ENCODE results near the gene TOPBP1.

The TOPBP1 gene

DNA sequence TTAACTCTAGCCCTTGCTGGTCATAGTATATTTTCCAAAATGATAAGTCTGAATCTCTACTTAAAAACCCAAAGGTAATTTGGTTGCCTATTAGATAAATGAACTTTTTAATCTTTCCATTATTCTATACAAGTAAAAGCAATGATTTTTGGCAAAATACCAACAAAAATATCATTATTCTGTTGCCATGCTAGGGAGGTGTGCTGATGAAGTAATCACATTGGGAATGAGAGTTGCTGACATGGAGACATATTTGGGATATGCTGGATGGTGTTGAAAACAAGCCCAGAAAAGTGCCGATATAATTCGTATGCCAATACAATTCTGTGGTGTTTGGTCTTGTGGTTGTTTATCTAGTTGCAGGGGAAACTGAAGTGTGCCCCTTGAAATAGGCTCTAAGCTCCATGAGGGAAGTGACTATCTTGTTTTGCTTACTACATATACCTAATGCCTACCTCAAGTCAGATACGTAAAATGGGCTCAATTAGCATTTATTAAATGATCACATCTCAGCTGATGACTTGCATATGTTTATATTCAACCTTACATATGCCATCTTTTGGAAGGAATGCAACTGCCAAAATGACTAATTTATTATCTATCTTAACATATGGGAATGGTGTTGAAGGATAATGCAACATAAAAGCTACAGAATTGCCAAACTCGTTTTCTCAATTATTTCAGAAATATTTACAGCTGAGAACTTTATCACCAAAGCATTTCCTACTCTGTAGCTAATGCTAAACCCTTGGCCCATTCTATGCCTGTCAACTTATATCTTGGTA, 5.8 kb downstream of the TOPBP1 start:
- Histone ChIP-seq H3K27me3 (ENCODE audit: control insufficient read depth, insufficient read depth, low read length) (no peaks in the 10 kb centered on the region), H3K4me1 (no peaks in the 10 kb centered on the region), H3K9ac (no peak overlapping the region), H3K9me3 (ENCODE audit: control insufficient read depth, low read length) (no peaks in the 10 kb centered on the region), H3K27ac (no peak overlapping the region), H3K4me2 (ENCODE audit: low read length) (no peak overlapping the region), H3K79me2 (no peaks in the 10 kb centered on the region), H3K4me3 (ENCODE audit: low read depth, low read length) (no peak overlapping the region), H3K36me3 (ENCODE audit: control insufficient read depth, insufficient read depth, low read length) (no peaks in the 10 kb centered on the region), H2AFZ (no peak overlapping the region)
- TF ChIP-seq, protein P1, sequence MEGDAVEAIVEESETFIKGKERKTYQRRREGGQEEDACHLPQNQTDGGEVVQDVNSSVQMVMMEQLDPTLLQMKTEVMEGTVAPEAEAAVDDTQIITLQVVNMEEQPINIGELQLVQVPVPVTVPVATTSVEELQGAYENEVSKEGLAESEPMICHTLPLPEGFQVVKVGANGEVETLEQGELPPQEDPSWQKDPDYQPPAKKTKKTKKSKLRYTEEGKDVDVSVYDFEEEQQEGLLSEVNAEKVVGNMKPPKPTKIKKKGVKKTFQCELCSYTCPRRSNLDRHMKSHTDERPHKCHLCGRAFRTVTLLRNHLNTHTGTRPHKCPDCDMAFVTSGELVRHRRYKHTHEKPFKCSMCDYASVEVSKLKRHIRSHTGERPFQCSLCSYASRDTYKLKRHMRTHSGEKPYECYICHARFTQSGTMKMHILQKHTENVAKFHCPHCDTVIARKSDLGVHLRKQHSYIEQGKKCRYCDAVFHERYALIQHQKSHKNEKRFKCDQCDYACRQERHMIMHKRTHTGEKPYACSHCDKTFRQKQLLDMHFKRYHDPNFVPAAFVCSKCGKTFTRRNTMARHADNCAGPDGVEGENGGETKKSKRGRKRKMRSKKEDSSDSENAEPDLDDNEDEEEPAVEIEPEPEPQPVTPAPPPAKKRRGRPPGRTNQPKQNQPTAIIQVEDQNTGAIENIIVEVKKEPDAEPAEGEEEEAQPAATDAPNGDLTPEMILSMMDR (IDR thresholded peaks at IDR 0.05), result no peak

DNA sequence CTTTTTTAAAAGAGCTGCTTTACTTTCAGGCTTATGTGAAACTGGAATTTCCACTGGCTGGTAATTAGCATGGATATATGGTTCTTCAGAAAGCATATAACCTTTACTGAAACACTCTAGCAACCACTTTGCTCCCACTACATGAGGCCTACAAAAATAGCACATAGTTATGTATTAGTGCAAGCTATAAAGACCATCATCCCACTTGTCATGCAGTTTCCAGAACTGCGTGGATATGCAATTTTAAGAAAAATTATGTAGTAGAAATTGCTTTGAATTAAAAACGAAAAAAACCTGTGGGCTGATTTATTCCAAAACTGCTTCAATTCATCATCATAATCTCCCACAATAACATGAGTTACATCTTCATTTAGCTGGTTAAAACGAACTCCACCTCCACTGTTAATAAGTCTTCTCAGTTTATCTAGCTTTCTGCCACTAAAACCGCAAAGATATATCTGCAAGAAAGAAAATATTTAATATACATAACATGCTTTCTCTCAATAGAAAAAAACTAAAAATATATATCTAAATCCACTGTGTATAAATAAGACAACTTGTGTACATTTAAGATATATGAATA, 12.2 kb downstream of the TOPBP1 start:
- Histone ChIP-seq H2AFZ (no peak overlapping the region), H3K27me3 (ENCODE audit: control insufficient read depth, insufficient read depth, low read length) (no peaks in the 10 kb centered on the region), H3K4me1 (no peaks in the 10 kb centered on the region), H3K4me2 (ENCODE audit: low read length) (no peak overlapping the region), H3K9ac (no peak overlapping the region), H3K36me3 (ENCODE audit: control insufficient read depth, insufficient read depth, low read length) (no peaks in the 10 kb centered on the region), H3K4me3 (ENCODE audit: low read depth, low read length) (no peak overlapping the region), H3K79me2 (no peaks in the 10 kb centered on the region), H3K27ac (no peak overlapping the region), H3K9me3 (ENCODE audit: control insufficient read depth, low read length) (no peaks in the 10 kb centered on the region)
- TF ChIP-seq, protein P1 (IDR thresholded peaks at IDR 0.05), result no peak

DNA sequence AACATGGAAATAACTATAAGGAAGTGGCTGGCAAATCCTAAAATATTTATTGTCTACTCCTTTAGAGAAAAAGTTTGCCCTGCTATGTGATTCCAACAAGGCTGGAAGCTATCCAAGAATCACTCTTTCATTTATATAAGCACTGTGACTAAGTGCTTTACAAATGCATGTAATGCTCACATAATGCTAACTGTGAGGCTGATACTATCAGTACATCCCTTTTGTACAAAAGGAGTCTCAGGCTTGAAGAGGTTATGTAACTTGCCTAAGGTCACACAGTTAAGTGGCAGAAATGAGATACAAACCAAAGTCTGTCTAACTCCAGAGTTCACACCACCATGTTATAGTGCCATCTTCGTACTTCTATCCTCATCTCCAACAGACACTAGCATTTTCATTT, 17.0 kb downstream of the TOPBP1 start:
- TF ChIP-seq, protein P1 (IDR thresholded peaks at IDR 0.05), result no peak
- no peaks in the 10 kb centered on the region for H3K4me1 ChIP-seq
- no peak overlapping the region for H3K9ac ChIP-seq
- H3K4me3 ChIP-seq (ENCODE audit: low read depth, low read length), result no peak overlapping the region
- H3K27ac ChIP-seq, result no peak overlapping the region
- H3K36me3 ChIP-seq (ENCODE audit: control insufficient read depth, insufficient read depth, low read length), result no peaks in the 10 kb centered on the region
- H2AFZ ChIP-seq, result no peak overlapping the region
- no peaks in the 10 kb centered on the region for H3K27me3 ChIP-seq (ENCODE audit: control insufficient read depth, insufficient read depth, low read length)
- H3K9me3 ChIP-seq (ENCODE audit: control insufficient read depth, low read length), result no peaks in the 10 kb centered on the region
- no peak overlapping the region for H3K4me2 ChIP-seq (ENCODE audit: low read length)
- H3K79me2 ChIP-seq, result no peaks in the 10 kb centered on the region

DNA sequence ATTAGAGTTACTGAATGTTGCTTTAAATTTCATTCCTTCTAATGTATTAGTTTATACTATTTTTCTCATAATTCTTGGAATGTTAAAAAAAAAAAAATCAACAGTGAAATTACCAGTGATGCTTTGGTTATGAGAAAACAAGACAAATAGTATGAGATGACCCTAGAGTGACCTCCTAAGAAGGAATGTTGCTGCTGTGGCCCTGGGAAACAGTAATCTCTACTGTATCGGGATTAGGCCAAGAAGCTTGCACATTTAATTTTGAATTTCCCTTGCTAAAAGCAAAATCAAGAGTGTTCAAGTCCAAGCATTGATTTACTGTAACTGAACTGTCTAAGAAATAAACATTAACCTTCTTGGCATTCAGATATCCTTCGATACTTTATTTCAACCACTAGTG, 18.1 kb downstream of the TOPBP1 start:
- Histone ChIP-seq H3K27me3 (ENCODE audit: control insufficient read depth, insufficient read depth, low read length) (no peaks in the 10 kb centered on the region), H3K36me3 (ENCODE audit: control insufficient read depth, insufficient read depth, low read length) (no peaks in the 10 kb centered on the region), H3K9me3 (ENCODE audit: control insufficient read depth, low read length) (no peaks in the 10 kb centered on the region), H3K4me3 (ENCODE audit: low read depth, low read length) (no peak overlapping the region), H3K27ac (no peak overlapping the region), H3K9ac (no peak overlapping the region), H3K79me2 (no peaks in the 10 kb centered on the region), H2AFZ (no peak overlapping the region), H3K4me1 (no peaks in the 10 kb centered on the region), H3K4me2 (ENCODE audit: low read length) (no peak overlapping the region)
- TF ChIP-seq, protein P1 (IDR thresholded peaks at IDR 0.05), result no peak

DNA sequence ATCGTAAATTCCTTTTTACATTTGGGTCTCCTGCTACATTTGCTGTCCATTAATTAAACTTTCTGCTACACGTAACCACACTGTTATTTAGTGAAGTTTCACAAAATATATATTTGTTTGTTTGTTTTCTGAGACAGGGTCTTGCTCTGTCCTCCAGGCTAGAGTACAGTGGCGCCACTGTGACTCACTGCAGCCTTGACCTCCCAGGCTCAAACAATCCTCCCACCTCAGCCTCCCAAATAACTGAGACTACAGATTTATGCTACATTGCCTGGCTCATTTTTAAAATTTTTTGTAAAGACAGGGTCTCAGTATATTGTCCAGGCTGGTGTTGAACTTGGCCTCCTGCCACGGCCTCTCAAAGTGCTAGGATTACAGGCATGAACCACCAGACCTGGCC, 20.5 kb downstream of the TOPBP1 start:
- H3K4me2 ChIP-seq (ENCODE audit: low read length), result no peak overlapping the region
- H3K9me3 ChIP-seq (ENCODE audit: control insufficient read depth, low read length), result no peaks in the 10 kb centered on the region
- TF ChIP-seq, protein P1 (IDR thresholded peaks at IDR 0.05), result no peak
- H3K79me2 ChIP-seq, result no peaks in the 10 kb centered on the region
- no peaks in the 10 kb centered on the region for H3K4me1 ChIP-seq
- H3K9ac ChIP-seq, result no peak overlapping the region
- no peak overlapping the region for H3K27ac ChIP-seq
- no peak overlapping the region for H3K4me3 ChIP-seq (ENCODE audit: low read depth, low read length)
- H3K27me3 ChIP-seq (ENCODE audit: control insufficient read depth, insufficient read depth, low read length), result no peaks in the 10 kb centered on the region
- H3K36me3 ChIP-seq (ENCODE audit: control insufficient read depth, insufficient read depth, low read length), result no peaks in the 10 kb centered on the region
- H2AFZ ChIP-seq, result no peak overlapping the region
